Limb (tissue), 2 donors: ENCODE measurements around the gene C19orf25.
A peak's percentile ranks its signal among the peaks of the same experiment; 100 is the strongest.
"Not testable (repeated sequence)": the region's sequence is repeated elsewhere in the genome, so short reads cannot be mapped to it uniquely, and the experiment has no call there.

Experiments
- DNase-seq, 2 donors: peaks; one replicate each; pipeline ENCODE4 v3.0.0-alpha.2; 2016; ENCODE audit errors: extremely low spot score in 2 of 2

C19orf25 gene

GRCh38 chr19:1449467-1450442 is 29.3 kb downstream of the C19orf25 start, which contains the start of gene APC2:
APC2 (plus strand) TSS chr19:1450121; CDS start chr19:1453002, 2,881 bp downstream.
- peak in 1 of 2 donors; percentile 86 for DNase-seq

GRCh38 chr19:1447944-1448343 is 31.1 kb downstream of the C19orf25 start:
- peak in 1 of 2 donors; percentile 29 for DNase-seq

GRCh38 chr19:1447504-1447903 is 31.5 kb downstream of the C19orf25 start:
- DNase-seq: peak in 1 of 2 donors; percentile 27

- DNase-seq: peak in 1 of 2 donors; percentile 72
Measured at GRCh38 chr19:1446713-1447481, 32.1 kb downstream of the C19orf25 start.

- peak in 1 of 2 donors; percentile 87 for DNase-seq
Measured at GRCh38 chr19:1445932-1446712, 32.9 kb downstream of the C19orf25 start.

- peak; percentile 60 to 88 for DNase-seq
Measured at GRCh38 chr19:1445185-1445931, 33.7 kb downstream of the C19orf25 start.

- DNase-seq: no peak
Measured at GRCh38 chr19:1441677-1442438, 37.2 kb downstream of the C19orf25 start.

GRCh38 chr19:1441022-1441426 is 38.0 kb downstream of the C19orf25 start:
- DNase-seq: no peak

- no peak for DNase-seq
Measured at GRCh38 chr19:1440418-1440801, 38.6 kb downstream of the C19orf25 start.

GRCh38 chr19:1439525-1440417 is 39.2 kb downstream of the C19orf25 start:
- DNase-seq: not testable (repeated sequence)

GRCh38 chr19:1438933-1439354 is 40.1 kb downstream of the C19orf25 start:
- DNase-seq: no peak

- peak; percentile 96 to 98 for DNase-seq
Measured at GRCh38 chr19:1438035-1438932, 40.7 kb downstream of the C19orf25 start, which contains the start of gene RPS15. RPS15 (plus strand) TSS chr19:1438396; CDS start chr19:1438426, 30 bp downstream.

GRCh38 chr19:1437609-1438008 is 41.4 kb downstream of the C19orf25 start:
- no peak for DNase-seq

GRCh38 chr19:1435378-1435989 is 43.5 kb downstream of the C19orf25 start:
- DNase-seq: no peak

- no peak for DNase-seq
Measured at GRCh38 chr19:1434577-1435060, 44.4 kb downstream of the C19orf25 start.

- no peak for DNase-seq
Measured at GRCh38 chr19:1434040-1434366, 45.0 kb downstream of the C19orf25 start.
